Smooth muscle cell (in vitro differentiated cells): ENCODE results near the gene WDR59. TPM values are rescaled to one million over a fixed set of nuclear protein-coding genes. Genes with fewer than 3 reads are reported as not detected.

ENCODE experiments used
- DNase-seq: peaks from one replicate; lab custom pipeline; 2025; ENCODE audit not compliant: unreplicated experiment; lab: John Stamatoyannopoulos, UW
- H2AFZ ChIP-seq: fragments of 200-600 bp; sonication (generic); 2 replicates; pipeline ENCODE4 v1.6.0; 2016; ENCODE audit warnings: antibody characterized with exemption, low read depth, mild to moderate bottlenecking
- H3F3A ChIP-seq: fragments of 200-600 bp; sonication (generic); 2 replicates; pipeline ENCODE4 v1.6.0; 2017; ENCODE audit warnings: antibody characterized with exemption, low read depth
- H3K27ac ChIP-seq: fragments of 200-600 bp; sonication (generic); 2 replicates; pipeline ENCODE4 v1.5.1; 2016; ENCODE audit warnings: low read depth, mild to moderate bottlenecking
- H3K27me3 ChIP-seq: fragments of 200-600 bp; sonication (generic); 2 replicates; pipeline ENCODE4 v1.6.1; 2016; ENCODE audit warnings: low read depth, mild to moderate bottlenecking
- H3K36me3 ChIP-seq: fragments of 200-600 bp; sonication (generic); 2 replicates; pipeline ENCODE4 v1.5.1; 2016; ENCODE audit warnings: low read depth
- H3K4me1 ChIP-seq: fragments of 200-600 bp; sonication (generic); 2 replicates; pipeline ENCODE4 v1.5.1; 2016; ENCODE audit warnings: low read depth
- H3K4me2 ChIP-seq: fragments of 200-600 bp; sonication (generic); 2 replicates; pipeline ENCODE4 v1.6.0; 2016; ENCODE audit warnings: mild to moderate bottlenecking
- H3K4me3 ChIP-seq: fragments of 200-600 bp; sonication (generic); 2 replicates; pipeline ENCODE4 v1.5.1; 2016; ENCODE audit warnings: mild to moderate bottlenecking
- H3K79me2 ChIP-seq: fragments of 200-600 bp; sonication (generic); 2 replicates; pipeline ENCODE4 v1.6.0; 2016; ENCODE audit warnings: low read depth, mild to moderate bottlenecking
- H3K9ac ChIP-seq: fragments of 200-600 bp; sonication (generic); 2 replicates; pipeline ENCODE4 v1.6.0; 2016; ENCODE audit warnings: low read depth
- H3K9me3 ChIP-seq: fragments of 200-600 bp; sonication (generic); replicated peaks from 2 replicates; pipeline ENCODE4 v1.5.1; 2016; ENCODE audit warnings: low read depth
- H4K20me1 ChIP-seq: fragments of 200-600 bp; sonication (generic); 2 replicates; pipeline ENCODE4 v1.6.0; 2016; ENCODE audit warnings: low read depth
- WGBS: methylation state at CpG from one replicate; pipeline ENCODE4 v1.1.7; 2016; ENCODE audit warnings: low lambda C conversion rate; 5-methylcytosine and 5-hydroxymethylcytosine counted together
- polyA plus RNA-seq: library from polyadenylated mRNA; unstranded; fragments of >200 nt; fragmentation: Nextera tagmentation; extraction: Ambion mirVana; gene quantifications from 2 replicates; pipeline ENCODE4 v1.2.1, GENCODE V29; 2016
- total RNA-seq: library from RNA; depleted of rRNA; stranded (reverse); fragments of >200 nt; gene quantifications from 2 replicates; pipeline ENCODE4 v1.2.3, GENCODE V29; 2014
- TF ChIP-seq, protein P1 (sequence below): fragments of 200-600 bp; sonication (generic); IDR thresholded peaks from 2 replicates; pipeline ENCODE4 v1.5.1; 2017; ENCODE audit warnings: borderline replicate concordance, mild to moderate bottlenecking, antibody characterized with exemption; ENCODE audit not compliant: insufficient read depth, poor library complexity, severe bottlenecking

The WDR59 gene
- total and polyA plus RNA-seq, 2 experiments from 2014 or later: 14.3 to 19.2 TPM

DNA sequence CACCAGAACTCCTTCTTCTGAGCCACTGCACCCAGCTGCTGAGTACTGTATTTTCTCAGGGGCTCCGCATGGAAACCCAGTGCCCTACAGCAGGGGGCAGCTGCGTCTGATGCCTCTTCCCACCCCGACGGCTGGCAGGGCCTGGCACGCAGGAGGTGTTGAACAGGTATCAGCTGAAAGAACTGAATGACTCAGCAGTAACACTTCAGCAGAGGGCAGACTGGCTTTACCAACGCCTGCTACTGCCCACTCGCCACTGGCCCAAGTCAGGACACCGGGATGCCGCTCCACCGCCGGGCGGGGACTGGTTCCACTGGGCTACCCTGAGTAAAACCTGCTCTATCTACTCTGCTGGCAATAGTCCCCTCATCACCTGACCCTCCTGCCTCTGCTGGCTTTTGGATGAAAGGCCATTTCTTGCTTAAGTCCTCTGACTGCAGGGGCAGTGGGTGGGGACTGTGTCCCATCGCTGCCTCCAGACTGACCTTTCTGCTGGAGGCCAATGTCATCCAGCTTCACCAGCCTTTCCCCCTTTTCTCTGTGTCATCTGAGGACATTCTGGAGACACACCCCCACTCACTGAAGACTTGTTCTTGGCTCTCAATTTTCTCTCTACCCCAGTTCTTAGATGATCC is 109.9 kb downstream of the WDR59 start:
- H3K4me1 ChIP-seq: no peaks in the 10 kb centered on the region
- 95% methylated on average over 13 of the region's 13 CpGs for WGBS

DNA sequence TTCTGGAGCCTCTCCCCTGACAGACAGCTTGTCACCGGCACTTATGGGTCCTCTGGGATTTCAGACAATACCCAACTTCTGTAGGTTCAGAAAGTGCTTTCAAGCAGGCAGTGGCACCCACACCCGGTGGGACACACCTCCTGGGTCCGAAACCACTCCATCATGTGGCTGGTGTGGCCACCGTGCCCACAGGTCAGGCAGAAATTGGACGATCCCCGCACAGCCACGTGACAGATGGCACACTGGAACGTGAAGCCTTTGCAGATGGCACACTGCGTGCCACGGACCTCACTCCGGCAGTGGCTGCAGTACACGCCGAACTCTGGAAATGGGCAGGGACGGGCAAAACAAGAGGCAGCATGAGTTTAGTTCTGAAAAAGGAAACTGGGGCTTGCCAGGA is 110.8 kb downstream of the WDR59 start:
- TF ChIP-seq, protein P1, sequence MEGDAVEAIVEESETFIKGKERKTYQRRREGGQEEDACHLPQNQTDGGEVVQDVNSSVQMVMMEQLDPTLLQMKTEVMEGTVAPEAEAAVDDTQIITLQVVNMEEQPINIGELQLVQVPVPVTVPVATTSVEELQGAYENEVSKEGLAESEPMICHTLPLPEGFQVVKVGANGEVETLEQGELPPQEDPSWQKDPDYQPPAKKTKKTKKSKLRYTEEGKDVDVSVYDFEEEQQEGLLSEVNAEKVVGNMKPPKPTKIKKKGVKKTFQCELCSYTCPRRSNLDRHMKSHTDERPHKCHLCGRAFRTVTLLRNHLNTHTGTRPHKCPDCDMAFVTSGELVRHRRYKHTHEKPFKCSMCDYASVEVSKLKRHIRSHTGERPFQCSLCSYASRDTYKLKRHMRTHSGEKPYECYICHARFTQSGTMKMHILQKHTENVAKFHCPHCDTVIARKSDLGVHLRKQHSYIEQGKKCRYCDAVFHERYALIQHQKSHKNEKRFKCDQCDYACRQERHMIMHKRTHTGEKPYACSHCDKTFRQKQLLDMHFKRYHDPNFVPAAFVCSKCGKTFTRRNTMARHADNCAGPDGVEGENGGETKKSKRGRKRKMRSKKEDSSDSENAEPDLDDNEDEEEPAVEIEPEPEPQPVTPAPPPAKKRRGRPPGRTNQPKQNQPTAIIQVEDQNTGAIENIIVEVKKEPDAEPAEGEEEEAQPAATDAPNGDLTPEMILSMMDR: no peak
- no peak for DNase-seq
- no peak overlapping the region for H3K9ac ChIP-seq
- H3K4me3 ChIP-seq: no peak overlapping the region
- H3K9me3 ChIP-seq: no peaks in the 10 kb centered on the region
- WGBS: 99% methylated on average over 14 of the region's 14 CpGs
- H3K79me2 ChIP-seq: no peaks in the 10 kb centered on the region
- no peaks in the 10 kb centered on the region for H3F3A ChIP-seq
- H3K27ac ChIP-seq: no peak overlapping the region
- H3K4me1 ChIP-seq: no peaks in the 10 kb centered on the region
- H4K20me1 ChIP-seq: no peaks in the 10 kb centered on the region
- no peak overlapping the region for H2AFZ ChIP-seq
- no peaks in the 10 kb centered on the region for H3K27me3 ChIP-seq
- no peaks in the 10 kb centered on the region for H3K36me3 ChIP-seq
- H3K4me2 ChIP-seq: no peak overlapping the region

More for the DNA sequence above, 109.9 kb downstream of the WDR59 start:
- H3F3A ChIP-seq: no peaks in the 10 kb centered on the region
- H3K4me3 ChIP-seq: no peak overlapping the region
- no peak overlapping the region for H3K9ac ChIP-seq
- no peak overlapping the region for H3K4me2 ChIP-seq
- TF ChIP-seq, protein P1: no peak
- no peak overlapping the region for H2AFZ ChIP-seq
- no peak overlapping the region for H3K27ac ChIP-seq
- H3K36me3 ChIP-seq: no peaks in the 10 kb centered on the region
- no peaks in the 10 kb centered on the region for H3K27me3 ChIP-seq
- H4K20me1 ChIP-seq: no peaks in the 10 kb centered on the region
- H3K79me2 ChIP-seq: no peaks in the 10 kb centered on the region
- H3K9me3 ChIP-seq: no peaks in the 10 kb centered on the region
- DNase-seq: no peak

DNA sequence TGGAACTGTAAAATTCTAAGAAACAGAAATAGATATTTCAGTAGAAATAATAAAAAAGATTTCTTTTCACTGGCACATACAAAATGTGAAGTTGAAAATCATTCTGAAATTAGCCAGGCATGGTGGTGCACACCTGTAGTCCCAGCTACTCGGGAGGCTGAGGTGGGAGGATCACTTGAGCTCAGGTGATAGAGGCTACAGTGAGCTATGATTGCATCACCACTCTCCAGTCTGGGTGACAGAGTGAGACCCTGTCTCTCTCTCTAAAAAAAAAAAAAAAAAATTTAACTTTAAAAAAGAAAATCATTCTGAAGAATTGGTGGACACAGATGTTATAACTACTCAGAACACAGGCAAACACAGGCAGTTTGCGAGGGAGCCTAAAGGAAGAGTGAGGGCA is 112.6 kb downstream of the WDR59 start:
- no peak overlapping the region for H3K9ac ChIP-seq
- 96% methylated on average over 2 of the region's 2 CpGs for WGBS
- H4K20me1 ChIP-seq: no peaks in the 10 kb centered on the region
- no peak for DNase-seq
- no peaks in the 10 kb centered on the region for H3F3A ChIP-seq
- peaks cover 5% of the 10 kb centered on the region for H3K4me1 ChIP-seq
- H3K9me3 ChIP-seq: no peaks in the 10 kb centered on the region
- no peaks in the 10 kb centered on the region for H3K27me3 ChIP-seq
- H3K4me2 ChIP-seq: no peak overlapping the region
- H3K79me2 ChIP-seq: no peaks in the 10 kb centered on the region
- H3K4me3 ChIP-seq: no peak overlapping the region
- no peaks in the 10 kb centered on the region for H3K36me3 ChIP-seq
- H3K27ac ChIP-seq: no peak overlapping the region
- no peak overlapping the region for H2AFZ ChIP-seq
- TF ChIP-seq, protein P1: no peak

DNA sequence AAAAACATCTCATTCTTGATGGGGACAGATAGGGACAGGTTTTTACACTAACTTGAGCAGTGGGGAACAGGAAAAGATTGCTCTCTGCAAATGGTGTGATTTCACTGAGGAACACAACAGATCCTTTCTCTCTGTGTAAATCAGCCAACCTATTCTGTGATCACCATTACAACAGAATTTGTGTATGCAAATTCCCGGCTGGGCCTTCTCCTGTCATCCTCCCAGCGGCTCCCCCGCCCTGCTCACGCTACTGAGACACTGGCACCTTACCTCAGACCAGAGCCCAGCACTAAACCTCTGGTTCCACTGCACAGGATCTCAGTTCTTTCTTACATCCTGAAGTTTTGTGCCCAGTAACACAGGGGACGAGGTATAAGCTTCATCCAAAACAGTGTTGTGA is 113.3 kb downstream of the WDR59 start:
- TF ChIP-seq, protein P1: no peak
- Histone ChIP-seq H3K36me3 (no peaks in the 10 kb centered on the region), H4K20me1 (no peaks in the 10 kb centered on the region), H3K4me2 (no peak overlapping the region), H3K27ac (no peak overlapping the region), H3K27me3 (no peaks in the 10 kb centered on the region), H2AFZ (no peak overlapping the region), H3K9me3 (no peaks in the 10 kb centered on the region), H3K79me2 (no peaks in the 10 kb centered on the region), H3K4me3 (no peak overlapping the region), H3F3A (no peaks in the 10 kb centered on the region), H3K4me1 (peaks cover 5% of the 10 kb centered on the region), H3K9ac (no peak overlapping the region)
- 76% methylated on average over 5 of the region's 5 CpGs for WGBS
- no peak for DNase-seq
